ENCODE data around the gene SCT.

GRCh38 chr11:628056-628455 lies 1.1 kb upstream of the SCT start:
- no peak for TF ChIP-seq EZH2 (IDR thresholded peaks at IDR 0.05)
- no peak for TF ChIP-seq POLR2AphosphoS5 (IDR thresholded peaks at IDR 0.05; ENCODE audit: borderline replicate concordance, low read depth, low read length)
- TF ChIP-seq FOXP2 (optimal IDR thresholded peaks at IDR 0.05; ENCODE audit: control extremely low read depth, extremely low read length, insufficient read depth), result no peak
